GM18502 (cell line): ENCODE data around the gene ROCK2.

Experiments
- ATAC-seq: cut with Tn5 transposase; IDR thresholded peaks from one replicate; pipeline ENCODE4 v1.9.1; 2021; ENCODE audit warnings: mild to moderate bottlenecking; ENCODE audit not compliant: unreplicated experiment, poor library complexity

Gene ROCK2

GRCh38 chr2:11368059-11368572, 23.7 kb upstream of the ROCK2 start:
- ATAC-seq = no peak

GRCh38 chr2:11367170-11367730, 22.8 kb upstream of the ROCK2 start:
- no peak for ATAC-seq

GRCh38 chr2:11366326-11366741, 21.9 kb upstream of the ROCK2 start:
- ATAC-seq = no peak

- ATAC-seq = no peak
Observed at GRCh38 chr2:11365096-11365879, 20.9 kb upstream of the ROCK2 start.

GRCh38 chr2:11364565-11364887, 20.1 kb upstream of the ROCK2 start:
- ATAC-seq = no peak

- no peak for ATAC-seq
Observed at GRCh38 chr2:11363868-11364564, 19.6 kb upstream of the ROCK2 start.

GRCh38 chr2:11359865-11360264, 15.4 kb upstream of the ROCK2 start:
- ATAC-seq = no peak

- ATAC-seq = no peak
Observed at GRCh38 chr2:11357428-11357972, 13.1 kb upstream of the ROCK2 start.

- no peak for ATAC-seq
Observed at GRCh38 chr2:11356764-11357163, 12.3 kb upstream of the ROCK2 start.

- ATAC-seq = no peak
Observed at GRCh38 chr2:11355194-11356053, 11.0 kb upstream of the ROCK2 start.

- no peak for ATAC-seq
Observed at GRCh38 chr2:11354363-11355154, 10.1 kb upstream of the ROCK2 start.

- no peak for ATAC-seq
Observed at GRCh38 chr2:11352781-11353537, 8.5 kb upstream of the ROCK2 start.

GRCh38 chr2:11348209-11348749, 3.8 kb upstream of the ROCK2 start:
- ATAC-seq = no peak

- no peak for ATAC-seq
Observed at GRCh38 chr2:11347403-11347959, 3.0 kb upstream of the ROCK2 start.

GRCh38 chr2:11346023-11346482, 1.6 kb upstream of the ROCK2 start:
- no peak for ATAC-seq

- no peak for ATAC-seq
Observed at GRCh38 chr2:11344956-11345677, 681 bp upstream of the ROCK2 start.

- peak; percentile 35 for ATAC-seq
Observed at GRCh38 chr2:11343650-11344341, 640 bp downstream of the ROCK2 start.
